ENCODE measurements around the gene CETN2. TPM values are rescaled to one million over a fixed set of nuclear protein-coding genes. Genes with fewer than 3 reads are reported as not detected.

The CETN2 gene
- total RNA-seq (28.2 and 28.6 TPM in 2 replicates), polyA plus RNA-seq (15.1 and 15.4 TPM in 2 replicates), polyA minus RNA-seq (7.9 and 9.6 TPM in 2 replicates), Bru-seq, nascent RNA (percentile 55 among the genes with signal in this experiment), BruChase-seq, experiment 1, labeled RNA remaining after a 6-hour chase (percentile 83 among the genes with signal in this experiment), BruChase-seq, experiment 2, labeled RNA remaining after a 2-hour chase (percentile 61 among the genes with signal in this experiment)
- 24.5 and 26.1 TPM in 2 replicates for polyA plus RNA-seq (2011; cell fraction: cytosol; rRNA removed)
- 10.3 and 12.5 TPM in 2 replicates for polyA plus RNA-seq (2011; cell fraction: nucleus; rRNA removed)
- polyA plus RNA-seq (2012) = 52.2 and 60.0 TPM in 2 replicates
- polyA minus RNA-seq (2011; cell fraction: cytosol; rRNA and poly(A)+ RNA removed) = 6.2 TPM
- polyA minus RNA-seq (2011; cell fraction: nucleus; rRNA and poly(A)+ RNA removed) = 2.4 and 3.3 TPM in 2 replicates
- long read RNA-seq, transcript CETN2-201 (5 exons, 1,454 nt) = major isoform, 79 of 85 reads
- long read RNA-seq, partial matches to known transcripts = 5 of 85 reads
- long read RNA-seq, other reads (novel, unspliced or antisense) = 1 of 85 reads

DNA sequence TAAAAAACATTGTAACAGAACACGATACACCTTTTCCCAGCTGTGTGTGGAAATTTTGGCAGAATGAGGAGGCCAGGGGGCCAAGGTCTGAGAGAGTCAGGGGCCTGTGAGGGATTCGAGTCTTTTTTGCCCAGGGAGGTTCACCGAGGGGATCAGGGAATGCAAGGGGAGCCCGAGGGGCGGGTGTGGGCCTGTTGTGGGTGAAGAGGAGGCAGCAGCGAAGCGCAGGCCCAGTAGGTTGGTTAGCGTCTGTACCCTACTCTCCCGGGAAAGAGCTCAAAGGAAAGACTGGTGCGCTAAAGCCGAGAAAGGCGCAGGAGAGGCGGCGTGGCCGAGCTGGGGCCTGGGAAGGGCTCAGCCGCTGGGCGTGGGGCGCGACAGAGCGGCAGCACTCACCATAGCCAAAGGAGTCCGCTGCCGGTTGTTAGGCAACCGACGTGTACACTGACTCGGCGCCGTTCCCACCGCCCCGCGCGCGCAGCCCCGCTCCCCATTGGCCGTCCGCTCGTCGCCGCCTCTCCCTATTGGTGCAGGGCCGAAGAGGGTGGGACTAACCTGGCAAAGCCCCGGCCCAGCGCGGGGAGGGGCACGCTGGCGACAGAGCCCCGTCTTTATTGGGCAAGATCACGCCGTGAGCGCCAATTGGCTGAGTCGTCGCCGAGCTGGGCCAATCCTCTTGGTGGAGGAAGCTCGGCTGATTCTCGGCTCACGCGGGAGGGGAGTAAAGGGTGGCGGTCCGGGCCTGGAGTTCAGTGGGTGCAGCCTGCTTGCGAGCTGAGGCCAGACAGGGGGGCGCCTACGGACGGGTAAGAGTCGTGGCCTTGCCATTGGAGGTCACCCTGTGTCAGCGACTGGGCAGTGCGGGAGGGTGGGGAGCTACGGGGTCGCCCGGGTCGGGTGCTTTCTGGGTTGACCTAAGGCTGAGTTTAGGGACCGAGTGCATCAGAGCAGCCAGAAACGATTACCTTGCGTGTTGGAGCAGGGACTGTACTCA, at the start of gene CETN2, which contains the start of gene NSDHL:
CETN2 (minus strand) TSS at position 446 of the 994 bp plus-strand sequence; CDS start at position 399, 47 bp downstream.
NSDHL (plus strand) TSS at position 752 of the 994 bp plus-strand sequence. CDS start 15,262 bp downstream, outside the sequence.
- Histone ChIP-seq H3K4me1 (ENCODE audit: control insufficient read depth, extremely low read depth, insufficient read depth, low read length) (peaks cover 18% of the 10 kb centered on the region), H2AFZ (ENCODE audit: low read depth, low read length) (peak within 1 kb of the TSS; percentile 93), H3K79me2 (ENCODE audit: control insufficient read depth, insufficient read depth, low read length) (peaks cover 36% of the 10 kb centered on the region), H3K9me3 (replicated peaks; ENCODE audit: control insufficient read depth, insufficient read depth, low read length) (no peaks in the 10 kb centered on the region), H3K27me3 (ENCODE audit: control insufficient read depth in 2 of 2, insufficient read depth in 2 of 2, low read length in 2 of 2) (no peaks in the 10 kb centered on the region), H4K20me1 (replicated peaks; ENCODE audit: control insufficient read depth, extremely low read depth, insufficient read depth, low read length) (no peaks in the 10 kb centered on the region), H3K4me3 (replicated peaks in 1 of 3; ENCODE audit: insufficient read depth in 1 of 3, low read depth in 1 of 3, low read length in 3 of 3) (peak within 1 kb of the TSS; percentile 79 to 87 (median 84)), H3K4me2 (ENCODE audit: insufficient read depth, low read length) (peak within 1 kb of the TSS; percentile 89), H3K9me1 (replicated peaks; ENCODE audit: control insufficient read depth, extremely low read depth, insufficient read depth, low read length) (no peaks in the 10 kb centered on the region), H3K27ac (ENCODE audit: insufficient read depth, low read depth, low read length) (peak within 1 kb of the TSS; percentile 53), H3K36me3 (ENCODE audit: control insufficient read depth in 2 of 2, extremely low read depth in 1 of 2, insufficient read depth in 2 of 2, low read length in 2 of 2) (no peaks in the 10 kb centered on the region), H3K9ac (replicated peaks; ENCODE audit: extremely low read depth, insufficient read depth, low read length) (peak within 1 kb of the TSS; percentile 82)
- TF ChIP-seq POLR2A (IDR thresholded peaks at IDR 0.05; ENCODE audit: low read depth, low read length) (peak; percentile 56), MYC (IDR thresholded peaks at IDR 0.05; ENCODE audit: low read depth, low read length) (no peak)
- ChIA-PET CTCF (interaction anchor here (1.1 to 1.3 kb wide), 2 partner anchors 9 to 96 kb away, joined by 4 to 6 read pairs; no protein-coding TSS in a partner anchor), POLR2A (no interaction called here)
- dilution Hi-C loops (cut with MboI; ENCODE audit: extremely low pct_ligation_motif_present, low sequenced_read_pairs) (no loop called here), intact Hi-C loops (cut with micrococcal nuclease) (loop anchor here (2.0 kb wide), 1 partner anchor 66 kb away; no protein-coding TSS in a partner anchor)
- DNase-seq (ENCODE audit: low read depth, low spot score) = peak; percentile 97
- peak; percentile 99 for FAIRE-seq
- BruUV-seq (replicated peaks) = TSS peak; percentile 58
